K562 (cell line): ENCODE measurements around the gene CUX1. TPM values are rescaled to one million over a fixed set of nuclear protein-coding genes. Genes with fewer than 3 reads are reported as not detected.

Experiments used
- ATAC-seq: fragments of 200-7000 bp; cut with Tn5 transposase; 3 replicates; pipeline ENCODE4 v1.9.1; 2020; ENCODE audit warnings: moderate library complexity
- BruUV-seq: library from RNA; stranded (reverse); fragments of 400-500 nt; replicated peaks from 2 replicates; lab custom pipeline; 2021; lab: Mats Ljungman, UMichigan
- CTCF ChIA-PET: fragments of 300-600 bp; formaldehyde crosslinking; extraction: SDS; loops from one replicate; lab custom pipeline; 2021; ENCODE audit warnings: low intra/inter-chr PET ratio; lab: Yijun Ruan, JAX
- POLR2A ChIA-PET: fragments of 300-600, 350-650 bp; sonication (Branson Sonifier 250); formaldehyde crosslinking; extraction: SDS; loops from one replicate; lab custom pipeline; 2021; ENCODE audit warnings: antibody characterized with exemption, inconsistent platforms; lab: Yijun Ruan, JAX
- DNase-seq, 4 experiments: peaks; one replicate each; pipeline versions ENCODE4 v3.0.0 to v3.0.0-alpha.2; 2011 to 2018; ENCODE audit warnings: low spot score in 3 of 4, mixed read lengths in 3 of 4; ENCODE audit errors: extremely low read depth in 1 of 4
- FAIRE-seq: peaks from 2 replicates; lab custom pipeline; 2011; peaks lifted over from hg19 to GRCh38; lab: Jason Lieb, UNC
- H2AFZ ChIP-seq: 2 replicates; pipeline ENCODE4 v1.6.0; 2011; ENCODE audit warnings: low read depth, low read length, control low read depth, inconsistent platforms
- H3K27ac ChIP-seq: fragments of 200-600 bp; 3 replicates; pipeline ENCODE4 v1.8.0; 2011; ENCODE audit warnings: low read depth, mild to moderate bottlenecking, control low read depth, inconsistent platforms, low read length, moderate library complexity, mixed read lengths; ENCODE audit errors: extremely low read depth
- H3K27me3 ChIP-seq, 2 experiments: fragments of 300-600 bp in 1 of 2; 2 replicates in 1 of 2; 3 replicates in 1 of 2; pipeline versions ENCODE4 v1.6.0 to v1.8.0; 2011; ENCODE audit warnings: inconsistent platforms in 2 of 2, low read length in 2 of 2, mild to moderate bottlenecking in 1 of 2, mixed read lengths in 1 of 2, moderate library complexity in 1 of 2; ENCODE audit not compliant: control insufficient read depth in 2 of 2, insufficient read depth in 2 of 2
- H3K36me3 ChIP-seq: fragments of 300-600 bp; 3 replicates; pipeline ENCODE4 v1.8.0; 2011; ENCODE audit warnings: mild to moderate bottlenecking, low read length, inconsistent platforms; ENCODE audit not compliant: control insufficient read depth, insufficient read depth
- H3K4me1 ChIP-seq, 2 experiments: fragments of 200-600 bp in 1 of 2; replicated peaks in 1 of 2; 2 replicates in 1 of 2; 3 replicates in 1 of 2; pipeline versions ENCODE4 v1.5.1 to v1.8.0; 2011; ENCODE audit warnings: inconsistent platforms in 2 of 2, low read length in 2 of 2, mild to moderate bottlenecking in 1 of 2, mixed read lengths in 1 of 2, moderate library complexity in 1 of 2; ENCODE audit not compliant: control insufficient read depth in 2 of 2, insufficient read depth in 2 of 2
- H3K4me2 ChIP-seq: 2 replicates; pipeline ENCODE4 v1.6.1; 2011; ENCODE audit warnings: low read length, control low read depth, inconsistent platforms, mixed read lengths; ENCODE audit not compliant: insufficient read depth
- H3K4me3 ChIP-seq: fragments of 200-600 bp; sonication (generic), shearing (Covaris generic); 2 replicates; pipeline ENCODE4 v1.5.1; 2016; ENCODE audit warnings: control low read depth, inconsistent platforms
- H3K79me2 ChIP-seq: fragments of 200-600 bp; 3 replicates; pipeline ENCODE4 v1.8.0; 2011; ENCODE audit warnings: low read length, inconsistent platforms; ENCODE audit not compliant: control insufficient read depth, insufficient read depth
- H3K9ac ChIP-seq, 2 experiments: 2 replicates each; pipeline versions ENCODE4 v1.6.0 to v1.6.1; 2011; ENCODE audit warnings: low read depth in 2 of 2, low read length in 2 of 2, control low read depth in 1 of 2, inconsistent platforms in 1 of 2, mild to moderate bottlenecking in 1 of 2, mixed read lengths in 1 of 2; ENCODE audit not compliant: insufficient read depth in 1 of 2
- H3K9me1 ChIP-seq: one replicate; pipeline ENCODE4 v1.6.0; 2011; ENCODE audit warnings: inconsistent platforms, mild to moderate bottlenecking, low read length, moderate library complexity; ENCODE audit not compliant: control insufficient read depth, insufficient read depth
- H3K9me3 ChIP-seq: replicated peaks from 2 replicates; pipeline ENCODE4 v1.5.1; 2011; ENCODE audit warnings: low read depth, low read length, inconsistent platforms; ENCODE audit not compliant: control insufficient read depth, insufficient read depth
- H4K20me1 ChIP-seq: replicated peaks from 2 replicates; pipeline ENCODE4 v1.6.1; 2011; ENCODE audit warnings: low read length, inconsistent platforms, mixed read lengths; ENCODE audit not compliant: control insufficient read depth, insufficient read depth
- BRD9 ChIP-seq: fragments of 450-650 bp; IDR thresholded peaks from 2 replicates; pipeline ENCODE4 v1.6.1; 2018; ENCODE audit warnings: low read depth; ENCODE audit not compliant: partially characterized antibody
- NR2C2 ChIP-seq, 2 experiments: fragments of 200-800 bp in 1 of 2; sonication (Bioruptor generic) in 1 of 2; sonication (generic) in 1 of 2; formaldehyde crosslinking in 1 of 2; IDR thresholded peaks; 2 replicates each; pipeline versions ENCODE4 v1.6.1 to v1.8.0; 2016 to 2022; ENCODE audit warnings: mild to moderate bottlenecking in 1 of 2, missing compliant biosample characterization in 1 of 2, missing genetic modification characterization in 1 of 2, missing genetic modification reagents in 1 of 2
- WGBS: fragments of 100-300 bp; shearing (Covaris generic); methylation state at CpG from one replicate; pipeline ENCODE4 v1.1.6; 2016; ENCODE audit warnings: low coverage, mixed read lengths; ENCODE audit not compliant: insufficient coverage; ENCODE audit errors: missing lambda C conversion rate; 5-methylcytosine and 5-hydroxymethylcytosine counted together
- in situ Hi-C: fragments of 300-500 bp; cut with MboI; formaldehyde crosslinking; loops from 4 replicates; pipeline ENCODE4 v1.15.0; 2018; ENCODE audit warnings: inconsistent platforms, mixed read lengths
- intact Hi-C: fragments of 100-400 bp; cut with micrococcal nuclease; formaldehyde crosslinking; loops from 2 replicates; pipeline ENCODE4 v1.14.2; 2022
- polyA plus RNA-seq, 8 experiments: library from polyadenylated mRNA; depleted of rRNA in 4 of 8; stranded (reverse) in 5 of 8; unstranded in 3 of 8; fragments of >200 nt; fragmentation: Nextera tagmentation in 2 of 8; fragmentation: Illumina TruSeq in 1 of 8; extraction: Ambion mirVana in 2 of 8; extraction: Trizol in 1 of 8; gene quantifications; 2 replicates each; pipeline versions ENCODE4 v1.2.1 to v1.2.3, GENCODE V29; 2011 to 2014; ENCODE audit warnings: inconsistent platforms in 1 of 8, missing spikeins in 1 of 8
- total RNA-seq, 7 experiments: library from RNA; depleted of rRNA in 6 of 7; stranded (reverse); fragments of >200 nt in 6 of 7; fragmentation: Illumina TruSeq in 2 of 7; extraction: Trizol in 2 of 7; gene quantifications; 2 replicates each; pipeline versions ENCODE4 v1.2.1 to v1.2.3, GENCODE V29; 2011 to 2021; ENCODE audit warnings: low replicate concordance in 1 of 7
- TF ChIP-seq, protein P1 (sequence below): sonication (generic); formaldehyde crosslinking; IDR thresholded peaks from 2 replicates; pipeline ENCODE4 v1.8.0; 2022; ENCODE audit warnings: mild to moderate bottlenecking, missing genetic modification reagents
- TF ChIP-seq, protein P2 (sequence below): sonication (generic); formaldehyde crosslinking; IDR thresholded peaks from 2 replicates; pipeline ENCODE4 v1.8.1; 2023; ENCODE audit warnings: mild to moderate bottlenecking, missing genetic modification reagents

CUX1 gene
- total and polyA plus RNA-seq, 9 of the 15 experiments (the other 6 are each of a cell fraction or from before 2014, with no cell fraction given) = 3.6 to 55.3 (median 25.2) TPM

DNA sequence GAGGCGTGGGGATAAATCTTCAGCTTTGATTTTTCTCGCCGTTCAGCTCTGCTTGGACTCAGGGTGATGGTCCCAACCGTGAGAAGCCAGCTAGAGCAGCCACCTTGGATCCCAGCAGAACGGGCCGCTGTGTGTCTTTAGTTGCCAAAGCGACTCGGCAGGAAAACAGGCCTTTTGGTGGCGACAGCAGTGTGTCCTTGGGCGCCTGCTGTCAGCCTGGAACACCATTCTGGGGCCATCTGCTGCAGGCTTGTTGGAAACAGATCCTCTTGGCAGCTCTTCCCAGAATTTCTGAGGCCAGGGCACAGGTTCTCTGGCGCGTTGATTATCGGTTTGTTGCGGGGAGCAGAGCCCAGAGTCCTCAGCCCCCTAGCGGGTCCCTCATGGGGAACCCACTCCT lies 97.6 kb downstream of the CUX1 start:
- no TSS peak for BruUV-seq
- Histone ChIP-seq H3K27me3 (no peaks in the 10 kb centered on the region), H3K9ac (peak overlapping the region in 1 of 2 experiments; percentile 49; a peak in 2 of 4 replicates), H3K4me1 (peaks cover 31 to 54% of the 10 kb centered on the region in 2 experiments), H3K4me2 (no peak overlapping the region), H3K9me3 (no peaks in the 10 kb centered on the region), H3K36me3 (peaks cover 46% of the 10 kb centered on the region; the same call in 2 of the 3 replicates), H2AFZ (no peak overlapping the region), H3K27ac (no peak overlapping the region; the same call in 2 of the 3 replicates), H3K79me2 (peaks cover 61% of the 10 kb centered on the region), H3K9me1 (peaks cover 5% of the 10 kb centered on the region), H4K20me1 (peaks cover 6% of the 10 kb centered on the region; the same call in 1 of the 2 replicates)
- 93% methylated on average over 15 of the region's 15 CpGs for WGBS
- ChIA-PET POLR2A (interaction anchor here (0.6 to 0.7 kb wide), 2 partner anchors 12 to 30 kb away, joined by 3 read pairs; no protein-coding TSS in a partner anchor), CTCF (no interaction called here)
- FAIRE-seq (no peak), DNase-seq (no peak), ATAC-seq (no peak)
- in situ Hi-C loops = no loop called here
- intact Hi-C loops = no loop called here
- TF ChIP-seq BRD9 (no peak), NR2C2 (CRISPR knock-in tag; IDR thresholded peaks at IDR 0.05) (no peak), NR2C2 (tag; IDR thresholded peaks at IDR 0.05) (no peak)
- TF ChIP-seq, protein P1, sequence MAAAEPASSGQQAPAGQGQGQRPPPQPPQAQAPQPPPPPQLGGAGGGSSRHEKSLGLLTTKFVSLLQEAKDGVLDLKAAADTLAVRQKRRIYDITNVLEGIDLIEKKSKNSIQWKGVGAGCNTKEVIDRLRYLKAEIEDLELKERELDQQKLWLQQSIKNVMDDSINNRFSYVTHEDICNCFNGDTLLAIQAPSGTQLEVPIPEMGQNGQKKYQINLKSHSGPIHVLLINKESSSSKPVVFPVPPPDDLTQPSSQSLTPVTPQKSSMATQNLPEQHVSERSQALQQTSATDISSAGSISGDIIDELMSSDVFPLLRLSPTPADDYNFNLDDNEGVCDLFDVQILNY (CRISPR knock-in tag) = no peak
- TF ChIP-seq, protein P2, sequence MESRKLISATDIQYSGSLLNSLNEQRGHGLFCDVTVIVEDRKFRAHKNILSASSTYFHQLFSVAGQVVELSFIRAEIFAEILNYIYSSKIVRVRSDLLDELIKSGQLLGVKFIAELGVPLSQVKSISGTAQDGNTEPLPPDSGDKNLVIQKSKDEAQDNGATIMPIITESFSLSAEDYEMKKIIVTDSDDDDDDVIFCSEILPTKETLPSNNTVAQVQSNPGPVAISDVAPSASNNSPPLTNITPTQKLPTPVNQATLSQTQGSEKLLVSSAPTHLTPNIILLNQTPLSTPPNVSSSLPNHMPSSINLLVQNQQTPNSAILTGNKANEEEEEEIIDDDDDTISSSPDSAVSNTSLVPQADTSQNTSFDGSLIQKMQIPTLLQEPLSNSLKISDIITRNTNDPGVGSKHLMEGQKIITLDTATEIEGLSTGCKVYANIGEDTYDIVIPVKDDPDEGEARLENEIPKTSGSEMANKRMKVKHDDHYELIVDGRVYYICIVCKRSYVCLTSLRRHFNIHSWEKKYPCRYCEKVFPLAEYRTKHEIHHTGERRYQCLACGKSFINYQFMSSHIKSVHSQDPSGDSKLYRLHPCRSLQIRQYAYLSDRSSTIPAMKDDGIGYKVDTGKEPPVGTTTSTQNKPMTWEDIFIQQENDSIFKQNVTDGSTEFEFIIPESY (CRISPR knock-in tag) = peak; percentile 62; the same call in 1 of the 2 replicates
- TF ChIP-seq, all 486 proteins: peak for 1
- H3K4me3 ChIP-seq = no peak overlapping the region
